Pulmonary artery endothelial cell (primary cell): ENCODE measurements around the gene HARBI1. TPM values are rescaled to one million over a fixed set of nuclear protein-coding genes. Genes with fewer than 3 reads are reported as not detected.

Experiments
- DNase-seq: peaks from one replicate; pipeline ENCODE4 v3.0.0-alpha.2; 2011; ENCODE audit warnings: low read depth, low spot score
- total RNA-seq: library from RNA; depleted of rRNA; stranded (reverse); fragments of >200 nt; gene quantifications from 2 replicates; pipeline ENCODE4 v1.2.3, GENCODE V29; 2014

The HARBI1 gene
- total RNA-seq, 1 donor from 2014 or later = 5.8 TPM

DNA sequence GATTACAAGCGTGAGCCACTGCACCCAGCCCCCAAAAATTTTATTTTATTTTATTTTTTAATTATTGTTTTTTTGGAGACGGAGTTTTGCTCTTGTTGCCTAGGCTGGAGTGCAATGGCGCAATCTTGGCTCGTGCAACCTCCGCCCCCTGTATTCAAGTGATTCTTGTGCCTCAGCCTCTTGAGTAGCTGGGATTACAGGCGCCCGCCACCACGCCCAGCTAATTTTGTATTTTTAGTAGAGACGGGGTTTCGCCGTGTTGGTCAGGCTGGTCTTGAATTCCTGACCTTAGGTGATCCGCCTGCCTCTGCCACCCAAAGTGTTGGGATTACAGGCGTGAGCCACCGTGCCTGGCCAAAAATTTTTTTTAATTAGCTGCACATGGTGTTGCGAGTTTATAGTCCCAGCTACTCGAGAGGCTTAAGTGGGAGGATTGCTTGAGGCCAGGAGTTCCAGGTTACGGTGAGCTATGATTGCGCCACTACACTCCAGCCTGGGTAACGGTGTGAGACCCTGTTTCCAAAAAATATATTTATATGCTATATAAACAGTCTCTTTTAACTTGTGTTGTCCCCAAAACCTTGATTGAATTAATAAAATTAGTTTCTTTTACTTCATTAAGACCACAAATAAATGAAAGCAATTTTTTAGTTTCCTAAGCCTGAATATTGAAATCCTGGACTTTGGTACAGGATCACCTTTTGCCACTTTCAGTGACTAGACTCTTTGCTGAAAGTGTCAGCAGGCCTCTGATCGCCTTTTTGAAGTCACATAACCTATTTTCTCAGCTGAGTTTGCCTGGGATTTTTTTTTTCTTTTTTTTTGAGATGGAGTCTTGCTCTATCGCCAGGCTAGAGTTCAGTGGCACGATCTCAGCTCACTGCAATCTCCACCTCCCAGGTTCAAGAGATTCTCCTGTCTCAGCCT, 16.5 kb upstream of the HARBI1 start:
- DNase-seq = no peak

DNA sequence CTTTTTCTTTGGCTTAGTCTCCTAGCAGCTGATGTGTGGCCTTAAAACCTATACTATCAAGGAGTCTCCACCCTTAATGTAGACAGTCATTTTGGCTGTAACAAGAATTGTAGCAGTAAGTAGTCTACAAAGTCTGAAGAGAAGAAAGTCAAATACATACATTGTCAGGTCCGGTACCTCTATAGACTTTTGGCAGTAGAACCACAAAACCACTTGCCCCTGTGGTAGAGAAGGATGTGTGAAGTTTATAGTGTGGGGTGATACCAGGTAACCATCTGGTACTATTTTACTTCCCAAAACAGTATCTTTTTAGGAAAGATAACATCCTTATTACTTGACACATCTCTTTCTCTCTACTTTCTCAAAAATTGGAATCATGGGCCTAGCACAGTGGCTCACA, 15.5 kb upstream of the HARBI1 start:
- DNase-seq = no peak

DNA sequence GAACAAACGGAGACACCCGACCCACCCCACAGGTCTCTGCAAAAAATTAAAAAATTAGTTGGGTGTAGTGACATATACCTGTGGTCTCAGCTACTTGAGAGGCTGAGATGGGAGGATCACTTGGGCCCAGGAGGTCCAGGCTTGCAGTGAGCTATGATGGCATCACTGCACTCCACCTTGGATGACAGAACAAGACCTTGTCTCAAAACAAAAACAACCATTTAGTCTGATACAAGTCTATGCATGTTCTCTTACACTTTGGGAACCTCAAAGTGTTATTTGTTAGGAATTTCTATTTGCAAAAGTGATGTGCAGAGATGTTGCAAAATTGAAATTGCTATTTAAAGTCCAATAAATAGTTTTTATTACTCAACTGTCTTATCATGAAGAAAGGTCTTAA, 14.6 kb upstream of the HARBI1 start:
- no peak for DNase-seq

DNA sequence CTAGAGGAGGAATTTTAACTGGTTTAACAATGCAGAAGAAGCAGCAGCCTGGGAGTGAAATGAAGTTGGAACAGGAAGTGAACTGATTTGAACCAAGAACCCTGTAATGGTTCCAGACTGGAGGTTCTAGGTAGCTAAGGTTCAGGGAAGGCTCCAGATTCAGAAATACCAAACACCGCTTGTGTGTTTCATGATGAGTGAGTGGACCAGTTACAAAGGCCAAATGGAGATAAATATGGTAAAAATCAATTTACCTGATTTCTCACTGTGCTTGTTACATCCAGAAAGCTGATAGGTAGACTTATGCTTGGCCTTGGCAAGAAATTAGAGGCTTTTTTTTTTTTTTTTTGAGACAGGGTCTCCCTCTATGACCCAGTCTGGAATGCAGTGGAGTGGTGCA, 13.2 kb upstream of the HARBI1 start:
- no peak for DNase-seq

DNA sequence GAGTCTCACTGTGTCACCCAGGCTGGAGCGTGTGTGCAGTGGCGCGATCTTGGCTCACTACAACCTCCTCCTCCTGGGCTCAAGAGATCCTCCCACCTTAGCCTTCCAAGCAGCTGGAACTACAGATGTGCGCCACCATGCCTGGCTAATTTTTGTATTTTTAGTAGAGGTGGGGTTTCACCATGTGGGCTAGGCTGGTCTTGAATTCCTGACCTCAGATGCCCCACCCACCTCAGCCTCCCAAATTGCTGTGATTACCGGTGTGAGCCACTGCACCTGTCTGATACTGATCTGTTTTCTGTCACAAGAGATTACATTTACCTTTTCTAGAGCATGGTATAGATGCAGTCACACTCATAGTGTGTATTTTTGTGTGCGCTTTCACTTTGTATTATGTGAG, 11.9 kb upstream of the HARBI1 start:
- DNase-seq = no peak

DNA sequence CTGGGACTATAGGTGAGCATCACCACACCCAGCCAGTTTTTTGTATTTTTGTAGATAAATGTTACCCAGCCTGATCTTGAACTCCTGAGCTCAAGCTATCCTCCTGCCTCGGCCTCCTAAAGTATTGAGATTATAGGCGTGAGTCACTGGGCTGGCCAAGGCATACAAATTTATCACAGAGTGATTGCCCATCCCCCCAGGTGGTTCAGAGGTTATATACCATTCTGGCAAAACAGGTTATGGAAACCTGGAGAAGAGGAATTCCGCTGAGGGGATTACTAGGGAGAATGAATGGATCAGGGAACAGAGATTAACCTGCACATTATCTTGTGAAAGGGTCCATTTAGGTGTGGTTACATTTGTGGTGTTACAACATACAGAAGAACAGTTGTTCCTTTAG, 8.4 kb upstream of the HARBI1 start:
- DNase-seq = no peak

DNA sequence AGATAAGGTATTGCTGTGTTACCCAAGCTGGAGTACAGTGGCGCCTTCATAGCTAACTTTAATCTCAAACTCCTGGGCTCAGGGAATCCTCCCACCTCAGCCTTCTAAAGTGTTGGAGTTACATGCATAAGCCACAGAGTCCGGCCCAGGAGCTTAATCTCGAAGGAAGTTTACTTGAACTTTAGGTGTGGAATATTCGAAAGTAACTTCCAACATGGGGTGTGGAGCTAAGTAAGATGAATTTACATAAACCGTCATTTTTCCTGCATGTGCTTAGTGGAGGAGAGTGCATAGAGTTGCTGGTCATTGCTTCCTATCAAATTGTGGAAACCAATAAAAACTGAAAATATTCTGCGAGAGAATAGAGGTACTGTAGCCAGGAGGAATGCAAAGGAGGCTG, 1.8 kb upstream of the HARBI1 start:
- DNase-seq = no peak

DNA sequence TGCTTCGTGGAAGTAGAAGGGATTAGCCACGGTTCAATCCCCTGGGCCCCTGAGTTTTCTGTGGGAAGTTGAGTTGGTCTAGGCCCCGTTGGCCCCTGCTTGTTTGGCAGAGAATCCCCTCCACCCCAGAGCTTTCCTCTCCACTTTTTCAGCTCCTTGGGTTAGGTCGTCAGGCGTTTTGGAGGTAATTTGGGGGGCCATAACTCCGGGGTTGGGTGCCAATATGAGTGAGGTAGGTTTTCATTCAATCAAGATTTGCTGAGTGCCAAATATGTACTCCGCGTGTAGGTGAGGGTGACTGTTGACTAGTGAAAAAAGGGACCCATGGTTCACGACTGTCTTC, 916 bp upstream of the HARBI1 start:
- DNase-seq = no peak

DNA sequence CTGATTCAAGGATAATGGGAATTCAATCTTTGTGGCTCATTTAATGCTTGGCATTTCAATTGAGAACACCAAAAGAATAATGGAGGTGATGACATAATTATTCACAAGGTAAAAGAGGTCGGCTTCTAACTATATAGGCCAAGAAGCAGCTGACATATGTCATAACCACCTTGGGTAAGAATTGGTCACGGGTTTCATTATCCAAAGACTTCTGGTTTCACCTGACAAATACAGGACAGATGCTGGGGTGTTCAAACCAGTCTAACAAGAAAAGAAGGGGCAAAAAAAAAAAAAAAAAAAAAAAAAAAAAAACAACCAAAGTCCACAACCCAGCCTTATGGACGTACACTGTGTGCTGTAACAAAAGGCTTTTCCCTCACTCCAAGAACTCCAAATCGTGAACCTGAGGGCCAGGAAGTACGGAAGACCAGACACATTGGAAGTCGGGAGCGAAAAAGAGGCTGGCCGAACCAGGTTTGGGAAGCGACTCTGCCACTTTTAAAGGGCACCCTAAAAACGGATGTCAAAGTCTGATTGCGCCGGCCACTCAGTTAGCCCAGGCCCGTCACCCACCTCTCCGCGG, 385 bp downstream of the HARBI1 start:
- no peak for DNase-seq

DNA sequence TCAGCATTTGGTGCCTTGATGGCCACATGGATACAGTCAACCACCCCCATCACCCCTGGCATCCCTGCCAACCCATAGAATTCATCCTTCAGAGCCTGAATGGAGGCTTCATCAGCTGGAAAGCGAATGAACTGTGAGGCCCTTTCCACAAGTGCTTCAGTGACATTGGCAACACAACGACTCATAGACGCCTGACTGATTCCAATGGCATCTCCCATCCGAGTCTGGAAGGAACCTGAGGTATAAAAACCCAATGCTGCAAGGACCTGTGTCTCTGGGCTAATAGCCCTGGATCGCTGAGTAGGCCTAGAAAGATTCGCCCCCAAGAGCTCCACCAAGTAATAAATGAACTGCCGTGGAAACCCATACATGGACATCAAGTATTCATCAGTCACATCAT, 1.3 kb downstream of the HARBI1 start:
- no peak for DNase-seq

DNA sequence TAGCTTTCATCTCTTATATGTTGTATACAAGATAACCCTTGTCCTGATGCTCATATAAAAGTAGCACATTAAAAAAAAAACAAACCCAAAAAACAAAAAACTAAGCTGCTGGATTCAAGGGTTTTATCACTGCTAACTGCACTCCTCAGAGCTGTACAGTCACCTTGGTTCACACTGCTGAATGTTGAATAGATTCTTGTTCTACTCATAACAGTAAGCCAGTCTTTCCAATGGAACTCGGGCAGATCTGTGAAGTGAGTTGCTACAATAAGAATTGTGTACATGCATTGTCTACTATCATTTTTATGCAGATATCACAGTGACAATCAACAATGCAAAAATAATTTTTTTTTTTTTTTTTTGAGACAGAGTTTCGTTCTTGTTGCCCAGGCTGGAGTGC, 4.7 kb downstream of the HARBI1 start:
- no peak for DNase-seq

DNA sequence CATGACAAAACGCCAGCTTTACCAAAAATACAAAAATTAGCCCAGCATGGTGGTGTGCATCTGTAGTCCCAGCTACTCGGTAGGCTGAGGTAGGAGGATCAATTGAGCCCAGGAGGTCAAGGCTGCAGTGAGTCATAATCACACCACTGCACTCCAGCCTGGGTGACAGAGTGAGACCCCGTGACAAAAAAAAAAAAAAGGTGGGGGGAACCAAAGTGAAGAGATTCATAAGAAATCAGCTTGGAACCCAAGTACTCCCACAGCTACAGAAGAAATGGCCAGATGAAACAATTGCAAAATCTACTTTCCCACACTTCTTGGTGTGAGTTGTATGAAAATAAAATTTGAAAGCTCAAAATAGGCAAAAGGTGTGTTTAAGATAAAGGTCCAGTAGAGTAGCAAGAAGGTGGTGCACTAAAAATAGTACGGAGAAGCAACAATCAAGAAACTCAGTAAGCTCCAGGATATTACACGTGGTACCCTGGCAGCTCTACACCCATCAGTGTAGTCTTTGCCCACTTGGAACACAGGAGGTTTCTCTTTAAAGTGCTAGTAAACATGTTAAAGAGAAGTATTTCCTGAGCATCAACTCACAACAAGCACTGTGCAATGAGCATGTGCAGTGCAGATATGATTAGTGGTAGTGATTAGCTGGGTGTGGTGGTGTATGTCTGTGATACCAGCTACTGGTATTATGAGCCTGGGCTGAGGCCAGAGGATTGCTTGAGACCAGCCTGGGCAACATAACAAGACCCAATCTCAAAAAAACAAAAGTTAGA, 5.3 kb downstream of the HARBI1 start:
- no peak for DNase-seq

DNA sequence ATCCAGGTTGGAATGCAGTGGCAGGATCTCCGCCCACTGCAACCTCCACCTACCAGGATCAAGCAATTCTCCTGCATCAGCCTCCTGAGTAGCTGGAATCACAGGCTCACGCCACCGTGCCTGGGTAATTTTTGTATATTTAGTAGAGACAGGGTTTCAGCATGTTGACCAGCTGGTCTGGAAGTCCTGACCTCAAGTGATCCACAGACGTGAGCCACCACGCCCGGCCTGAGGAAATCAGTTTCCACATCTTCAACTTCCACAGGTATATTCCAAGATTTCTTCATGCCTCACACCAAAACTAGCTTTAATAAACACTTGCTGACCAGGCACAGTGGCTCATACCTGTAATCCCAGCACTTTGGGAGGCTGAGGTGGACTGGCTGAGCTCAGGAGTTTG, 7.6 kb downstream of the HARBI1 start:
- DNase-seq = no peak

DNA sequence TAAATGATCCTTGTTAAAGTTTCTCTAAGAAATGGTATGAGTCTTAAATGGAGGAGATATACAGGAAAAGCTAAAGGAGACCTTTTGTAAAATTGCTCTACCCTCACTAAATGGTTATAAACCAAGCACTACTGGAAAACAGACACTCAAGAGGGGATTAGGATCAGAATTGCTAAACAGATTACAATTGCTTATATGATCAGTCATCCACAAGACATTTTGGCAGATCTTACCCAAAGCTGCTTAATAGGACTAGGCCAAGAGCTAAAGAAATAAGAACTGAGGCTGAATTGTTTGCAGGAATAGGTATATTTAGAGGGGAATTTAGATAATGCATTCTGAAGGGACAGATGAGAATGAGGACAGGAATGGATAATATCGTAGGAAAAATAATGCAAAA, 9.5 kb downstream of the HARBI1 start:
- no peak for DNase-seq

DNA sequence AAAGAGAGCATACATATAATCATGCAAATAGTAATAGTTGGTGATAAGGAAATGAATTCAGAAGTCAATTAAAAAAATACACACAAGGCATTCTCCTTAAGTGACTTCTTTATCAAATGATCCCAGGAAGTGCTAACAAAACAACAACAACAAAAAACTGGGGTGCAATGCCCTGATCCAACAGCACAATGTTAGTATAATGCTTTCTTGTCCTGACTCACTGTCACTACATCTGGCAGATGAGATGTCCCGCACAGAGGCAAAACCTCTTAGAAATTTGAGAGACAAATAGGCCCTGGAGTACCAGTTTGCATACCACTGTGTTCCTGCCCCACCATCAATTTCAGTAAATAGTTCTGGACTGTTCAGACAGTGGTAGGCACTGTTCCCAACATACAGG, 12.2 kb downstream of the HARBI1 start:
- DNase-seq = no peak

DNA sequence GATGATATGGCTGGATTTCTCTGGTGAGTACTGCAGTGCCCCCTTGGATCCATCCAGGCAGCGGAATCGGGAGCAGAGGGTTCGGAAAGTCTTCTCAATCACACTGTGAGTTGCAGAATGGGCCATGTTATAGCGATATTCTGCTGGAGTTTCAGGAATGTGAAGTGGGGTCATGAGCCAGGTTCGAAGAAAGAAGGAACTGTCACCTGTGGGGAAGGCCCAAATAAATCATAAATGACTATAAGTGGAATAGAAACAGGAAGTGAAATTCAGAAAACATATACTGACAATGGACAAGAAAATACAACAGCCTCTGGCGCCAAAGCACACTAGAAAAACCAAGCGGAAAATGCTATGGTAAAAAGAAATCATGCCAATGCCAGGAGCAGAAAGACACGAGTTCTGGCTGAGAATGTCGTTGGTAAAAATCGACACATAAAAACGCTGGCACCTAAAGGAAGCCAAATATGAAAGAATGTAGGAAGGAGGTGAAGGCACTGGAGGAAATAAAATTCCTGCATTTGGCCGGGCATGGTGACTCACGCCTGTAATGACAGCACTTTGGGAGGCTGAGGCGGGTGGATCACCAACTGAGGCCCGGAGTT, 13.2 kb downstream of the HARBI1 start:
- no peak for DNase-seq

DNA sequence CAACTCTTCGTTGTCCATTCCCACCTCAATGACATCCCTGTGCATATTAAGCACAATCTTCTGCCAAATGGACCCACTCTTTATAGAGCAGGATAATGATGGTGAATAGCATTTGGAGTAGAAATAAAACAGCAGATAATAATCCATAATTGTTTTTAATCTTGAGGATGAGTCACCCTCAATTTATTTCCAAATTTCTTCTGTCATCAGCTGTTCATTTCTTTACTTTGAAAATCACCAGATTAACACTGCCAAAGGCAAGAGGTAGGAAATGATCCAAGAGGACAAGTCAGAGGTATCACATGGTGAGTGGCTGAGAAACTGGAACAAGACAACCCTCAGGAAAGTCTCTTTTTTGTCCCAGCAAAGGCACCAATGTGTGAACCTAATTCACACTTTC, 15.9 kb downstream of the HARBI1 start:
- no peak for DNase-seq

DNA sequence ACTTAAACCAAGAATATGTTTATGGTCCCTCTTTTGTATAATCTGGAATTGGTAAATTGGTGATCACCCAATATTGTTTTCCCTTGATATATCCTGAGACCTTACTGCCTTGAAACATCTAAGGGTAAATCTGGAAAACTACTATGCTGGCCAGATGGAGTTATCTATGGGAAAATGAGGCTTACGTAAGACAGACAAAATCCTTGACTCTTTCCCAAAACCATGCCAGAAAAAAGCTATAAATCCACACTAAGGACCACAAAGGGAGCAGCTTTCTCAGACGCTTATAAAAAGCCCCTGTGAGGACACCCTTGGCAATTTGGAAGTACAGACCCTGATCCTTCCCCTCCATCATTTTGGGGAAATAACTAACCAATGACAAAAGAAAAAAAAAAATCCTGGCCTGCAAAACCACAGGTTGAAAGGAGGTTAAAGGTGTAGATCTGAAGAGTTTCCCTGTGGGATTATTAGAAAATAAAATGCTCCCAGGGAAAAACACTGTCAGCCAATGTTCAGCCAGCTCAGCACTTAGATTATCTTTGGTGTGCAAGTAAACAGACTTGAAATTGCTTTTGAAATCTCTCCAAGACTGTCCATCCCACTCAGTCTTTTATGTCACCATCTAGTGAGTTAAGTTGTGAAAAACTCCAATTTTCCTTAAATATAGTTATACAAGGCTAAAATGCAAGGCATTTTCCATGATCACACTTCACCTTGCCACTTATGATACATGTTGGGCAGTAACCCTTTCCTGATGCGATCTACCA, 16.6 kb downstream of the HARBI1 start:
- DNase-seq = no peak

DNA sequence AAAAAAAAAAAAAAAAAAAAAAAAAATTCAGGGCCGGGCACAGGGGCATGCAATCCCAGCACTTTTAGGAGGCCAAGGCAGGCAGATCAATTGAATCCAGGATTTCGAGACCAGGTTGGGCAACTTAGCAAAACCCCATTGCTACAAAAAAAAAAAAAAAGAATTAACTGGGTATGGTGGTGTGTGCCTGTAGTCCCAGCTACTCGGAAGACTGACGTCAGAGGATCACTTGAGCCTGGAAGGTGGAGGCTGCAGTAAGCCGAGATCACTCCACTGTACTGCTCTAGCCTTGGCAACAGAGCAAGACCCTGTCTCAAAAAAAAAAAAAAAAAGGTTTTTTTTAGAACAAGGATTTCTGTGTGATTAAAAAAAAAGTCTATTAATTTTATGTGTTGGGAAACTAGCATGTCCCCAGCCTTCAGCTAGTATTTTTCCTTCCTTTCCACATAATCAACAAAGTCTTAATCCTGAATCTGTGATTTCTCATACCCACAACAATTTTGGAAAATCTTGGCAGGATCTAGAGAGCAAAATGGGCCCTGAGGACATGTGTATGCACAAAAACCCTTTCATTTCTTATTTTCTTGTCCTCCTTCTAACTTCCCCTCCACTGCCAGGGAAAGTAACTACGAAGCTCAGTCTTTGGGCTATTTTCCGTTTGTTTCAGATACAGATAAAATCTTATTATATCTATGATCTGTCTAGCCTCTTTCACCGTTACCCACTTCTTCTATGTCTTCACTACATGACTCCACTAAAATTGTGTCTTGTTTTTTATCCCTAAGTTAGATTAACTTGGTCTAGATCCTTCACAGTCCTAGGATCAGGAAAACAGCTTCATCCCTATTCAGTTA, 17.5 kb downstream of the HARBI1 start:
- no peak for DNase-seq

DNA sequence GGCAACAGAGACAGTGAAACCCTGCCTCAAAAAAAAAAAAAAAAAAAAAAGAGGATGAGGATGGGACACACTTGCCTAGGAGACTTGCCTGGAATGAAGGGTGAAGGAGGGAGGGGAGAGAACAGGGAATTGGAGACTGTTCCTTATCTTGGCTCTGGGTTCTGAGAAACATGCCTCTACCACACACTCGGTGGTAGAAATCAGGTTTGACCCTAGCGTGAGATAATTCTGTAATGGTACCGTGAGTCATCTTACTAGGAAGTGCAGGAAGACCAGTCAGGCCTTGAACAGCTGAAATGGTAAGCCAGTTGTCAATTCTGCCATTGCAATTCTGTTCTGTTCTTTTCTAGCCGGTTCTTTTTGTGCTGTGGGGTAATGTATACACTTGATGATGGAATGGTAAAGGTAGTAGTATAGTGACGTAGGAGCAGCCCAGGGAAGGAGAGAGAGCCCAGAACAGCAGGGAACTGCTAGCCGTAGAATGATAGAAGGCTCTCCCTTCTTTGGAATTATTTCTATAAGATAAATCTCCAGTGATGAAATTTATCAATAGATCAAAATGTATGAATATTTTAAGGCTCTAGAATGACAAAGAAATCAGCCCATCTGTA, 19.3 kb downstream of the HARBI1 start:
- DNase-seq = peak; percentile 39
